Activated naive CD8-positive, alpha-beta T cell treated with anti-CD3 and anti-CD28 coated beads for 36 hours (primary cell): Measurements from ENCODE around the gene GIMAP8. TPM values are rescaled to one million over a fixed set of nuclear protein-coding genes. Genes with fewer than 3 reads are reported as not detected.
A peak's percentile ranks its signal among the peaks of the same experiment; 100 is the strongest.

Experiments
- DNase-seq: peaks from one replicate; pipeline ENCODE4 v3.0.0; 2021
- H3K27ac Mint-ChIP-seq: one replicate; pipeline ENCODE4 v1.8.0; 2022; ENCODE audit warnings: mild to moderate bottlenecking, moderate library complexity, mixed read lengths
- H3K27me3 Mint-ChIP-seq: one replicate; pipeline ENCODE4 v1.8.0; 2022; ENCODE audit warnings: mild to moderate bottlenecking, mixed read lengths
- H3K36me3 Mint-ChIP-seq: one replicate; pipeline ENCODE4 v1.8.0; 2021; ENCODE audit warnings: mild to moderate bottlenecking, mixed read lengths
- H3K4me1 Mint-ChIP-seq: one replicate; pipeline ENCODE4 v1.8.0; 2021; ENCODE audit warnings: mixed read lengths
- H3K4me3 Mint-ChIP-seq: one replicate; pipeline ENCODE4 v1.8.0; 2022; ENCODE audit warnings: mild to moderate bottlenecking, moderate library complexity, mixed read lengths
- H3K9me3 Mint-ChIP-seq: one replicate; pipeline ENCODE4 v1.8.0; 2022; ENCODE audit warnings: mixed read lengths
- total RNA-seq, 2 experiments: library from RNA; stranded (reverse); gene quantifications; one replicate each; pipeline ENCODE4 v1.2.3, GENCODE V29; 2021

GIMAP8 gene
- 10 to 100 TPM; 11.1 to 11.9 TPM for total RNA-seq

DNA sequence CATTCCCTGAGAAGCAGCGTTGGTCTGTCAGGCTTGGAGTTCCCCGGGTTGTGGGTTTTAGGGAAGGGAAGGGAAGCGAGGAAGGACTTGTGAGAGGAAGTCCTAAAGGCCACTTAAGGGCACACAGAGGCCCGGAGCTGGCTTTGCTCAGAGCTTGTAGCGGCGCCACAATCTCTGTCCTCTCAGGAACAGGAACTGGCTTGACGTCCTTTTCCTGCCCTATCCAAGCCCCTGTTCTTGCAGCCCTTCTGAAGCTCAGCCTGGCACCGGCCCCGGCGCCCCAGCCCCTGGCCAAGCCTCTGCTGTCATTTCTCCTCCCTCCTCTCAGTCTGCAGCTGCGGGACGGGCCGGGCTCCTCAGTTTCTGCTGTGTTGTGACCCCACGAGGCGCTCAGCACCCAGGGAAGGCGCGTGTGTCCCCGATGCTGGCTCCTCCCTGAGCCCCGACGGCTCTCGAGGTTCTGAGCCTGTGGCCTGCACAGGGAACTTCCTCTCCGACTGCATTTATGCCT is at the start of gene GIMAP8:
TSS of gene GIMAP8 (plus strand) at position 140 of the 511 bp plus-strand sequence. CDS start 16,069 bp downstream, outside the sequence.
- peak within 1 kb of the TSS; percentile 95 for H3K4me3 Mint-ChIP-seq
- DNase-seq, result peak; percentile 73
- H3K9me3 Mint-ChIP-seq, result peaks cover 3% of the 10 kb centered on the region
- peaks cover 29% of the 10 kb centered on the region for H3K36me3 Mint-ChIP-seq
- H3K4me1 Mint-ChIP-seq, result peaks cover 54% of the 10 kb centered on the region
- no peaks in the 10 kb centered on the region for H3K27me3 Mint-ChIP-seq
- peak within 1 kb of the TSS; percentile 97 for H3K27ac Mint-ChIP-seq

DNA sequence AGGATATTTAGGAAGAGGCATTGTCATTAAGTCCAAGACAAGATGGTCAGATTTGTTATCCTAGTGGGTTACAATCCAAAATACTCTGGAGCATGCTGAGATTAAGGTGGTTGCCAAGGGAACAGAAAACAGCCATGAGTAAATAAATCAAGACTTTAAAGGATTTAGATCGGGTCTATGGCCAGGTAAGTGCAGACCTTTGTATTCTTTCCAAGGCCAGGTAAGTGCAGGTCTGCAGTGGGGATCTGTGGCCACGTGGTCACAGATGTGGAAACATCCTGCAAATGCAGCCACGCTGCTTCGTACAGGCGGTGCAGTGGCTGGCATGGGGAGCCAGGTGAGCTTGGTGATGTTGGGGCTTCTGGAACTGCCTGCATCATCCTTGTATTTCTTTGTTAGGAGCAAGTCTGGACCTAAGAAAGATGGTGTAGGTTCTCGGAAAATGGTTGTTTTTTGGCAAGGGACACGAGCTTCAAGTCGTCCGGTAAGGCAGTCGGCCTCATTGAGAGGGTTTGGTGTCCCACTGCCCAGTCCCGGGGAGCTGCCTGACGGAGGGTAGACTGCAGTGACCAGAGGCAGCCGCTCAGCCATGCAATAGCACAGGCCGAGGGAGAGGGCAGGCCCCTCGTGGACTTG is 49.5 kb upstream of the GIMAP8 start:
- no peaks in the 10 kb centered on the region for H3K36me3 Mint-ChIP-seq
- DNase-seq, result no peak
- no peaks in the 10 kb centered on the region for H3K9me3 Mint-ChIP-seq
- no peak overlapping the region for H3K27ac Mint-ChIP-seq
- H3K4me1 Mint-ChIP-seq, result peaks cover 40% of the 10 kb centered on the region
- no peak overlapping the region for H3K4me3 Mint-ChIP-seq
- H3K27me3 Mint-ChIP-seq, result no peaks in the 10 kb centered on the region

DNA sequence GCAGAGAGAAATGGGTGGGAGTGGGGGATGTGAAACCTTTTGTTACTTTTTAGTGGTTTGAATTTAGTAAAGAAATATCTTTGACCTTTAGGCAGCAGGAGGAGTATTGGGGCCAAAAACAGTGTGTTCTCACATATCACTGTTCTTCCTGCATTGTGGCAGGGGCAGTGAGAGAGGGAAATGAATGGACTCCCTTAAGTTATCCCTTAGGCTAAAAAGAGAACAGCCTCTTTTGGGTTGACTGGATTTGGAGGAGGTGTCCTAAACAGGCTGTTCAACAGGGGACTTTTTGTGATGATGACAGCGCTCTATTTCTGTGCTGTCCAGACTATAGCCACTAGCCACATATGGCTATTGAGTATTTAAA is 49.0 kb upstream of the GIMAP8 start:
- Mint-ChIP-seq H3K4me3 (no peak overlapping the region), H3K27ac (no peak overlapping the region), H3K27me3 (no peaks in the 10 kb centered on the region), H3K36me3 (no peaks in the 10 kb centered on the region), H3K9me3 (no peaks in the 10 kb centered on the region), H3K4me1 (peaks cover 45% of the 10 kb centered on the region)
- DNase-seq, result no peak

DNA sequence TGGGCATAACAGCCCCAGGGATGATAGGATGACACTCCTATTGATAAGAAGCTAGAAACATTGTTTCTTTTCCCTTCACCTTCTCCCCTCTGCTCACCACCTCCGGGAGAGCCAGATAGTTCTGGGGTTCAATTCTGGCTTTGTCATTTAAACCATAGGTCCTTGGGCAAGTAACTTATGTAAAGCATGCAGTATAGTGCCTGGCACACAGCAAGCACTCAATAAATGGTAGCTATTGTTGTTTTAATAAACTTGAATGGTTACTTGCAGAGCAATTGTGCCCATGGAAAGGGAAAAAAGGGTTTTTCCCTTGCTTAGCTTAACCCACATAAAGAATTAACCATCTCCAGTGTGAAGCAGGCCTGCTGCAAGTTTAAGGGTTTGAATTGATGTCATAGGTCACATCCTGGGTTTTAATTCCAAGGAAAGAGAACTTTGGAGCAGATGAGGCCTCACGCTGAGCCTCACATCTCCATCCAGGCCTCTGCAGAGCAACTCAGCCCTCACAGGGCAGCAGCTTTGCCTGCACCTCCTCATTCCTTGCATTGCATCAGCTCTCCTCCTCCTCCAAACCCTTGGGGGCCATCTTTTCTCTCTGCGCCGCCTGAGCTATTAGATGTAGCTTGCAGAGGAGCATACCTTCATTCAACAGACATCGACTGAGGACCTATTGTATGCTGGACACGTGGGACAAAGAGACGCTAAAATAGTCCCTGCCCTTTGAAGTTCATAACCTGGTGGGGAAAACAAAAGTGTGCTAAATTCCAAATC is 48.4 kb upstream of the GIMAP8 start:
- Mint-ChIP-seq H3K27me3 (no peaks in the 10 kb centered on the region), H3K36me3 (peaks cover under 1% of the 10 kb centered on the region), H3K27ac (no peak overlapping the region), H3K4me1 (peaks cover 52% of the 10 kb centered on the region), H3K4me3 (no peak overlapping the region), H3K9me3 (no peaks in the 10 kb centered on the region)
- DNase-seq, result no peak

DNA sequence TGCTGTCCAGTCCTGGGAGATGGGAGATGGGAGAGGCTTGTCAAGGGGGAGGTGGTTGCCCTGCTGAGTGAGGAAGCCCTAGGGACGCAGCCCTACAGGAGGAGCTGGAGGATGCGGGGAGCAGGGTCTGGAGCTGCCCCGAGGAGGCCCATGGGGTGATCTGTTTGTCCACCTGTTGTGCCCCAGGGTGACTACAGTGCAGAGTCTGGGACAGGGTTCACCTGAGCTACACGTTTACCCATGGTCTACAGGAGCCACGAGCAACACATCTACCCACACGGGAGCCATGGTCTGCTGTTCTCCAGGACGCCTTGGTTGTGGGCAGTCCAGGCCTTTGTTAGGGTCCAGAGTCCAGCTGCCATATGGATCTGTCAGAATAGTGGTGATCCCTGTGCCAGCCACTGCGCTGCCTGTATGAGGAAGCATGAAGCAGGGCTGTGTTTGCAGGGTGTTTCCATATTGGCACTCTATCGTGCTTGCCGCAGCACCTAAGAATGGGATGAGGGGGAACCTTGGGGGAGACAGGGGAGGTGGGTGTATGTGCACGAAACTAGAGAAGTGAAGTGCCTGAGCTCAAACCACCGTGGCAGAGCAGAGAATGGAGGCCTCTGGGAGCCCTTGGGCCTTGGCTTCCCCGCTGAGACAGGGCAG is 47.6 kb upstream of the GIMAP8 start:
- no peaks in the 10 kb centered on the region for H3K27me3 Mint-ChIP-seq
- peaks cover 54% of the 10 kb centered on the region for H3K4me1 Mint-ChIP-seq
- no peak for DNase-seq
- peaks cover 3% of the 10 kb centered on the region for H3K36me3 Mint-ChIP-seq
- H3K4me3 Mint-ChIP-seq, result no peak overlapping the region
- no peak overlapping the region for H3K27ac Mint-ChIP-seq
- no peaks in the 10 kb centered on the region for H3K9me3 Mint-ChIP-seq

DNA sequence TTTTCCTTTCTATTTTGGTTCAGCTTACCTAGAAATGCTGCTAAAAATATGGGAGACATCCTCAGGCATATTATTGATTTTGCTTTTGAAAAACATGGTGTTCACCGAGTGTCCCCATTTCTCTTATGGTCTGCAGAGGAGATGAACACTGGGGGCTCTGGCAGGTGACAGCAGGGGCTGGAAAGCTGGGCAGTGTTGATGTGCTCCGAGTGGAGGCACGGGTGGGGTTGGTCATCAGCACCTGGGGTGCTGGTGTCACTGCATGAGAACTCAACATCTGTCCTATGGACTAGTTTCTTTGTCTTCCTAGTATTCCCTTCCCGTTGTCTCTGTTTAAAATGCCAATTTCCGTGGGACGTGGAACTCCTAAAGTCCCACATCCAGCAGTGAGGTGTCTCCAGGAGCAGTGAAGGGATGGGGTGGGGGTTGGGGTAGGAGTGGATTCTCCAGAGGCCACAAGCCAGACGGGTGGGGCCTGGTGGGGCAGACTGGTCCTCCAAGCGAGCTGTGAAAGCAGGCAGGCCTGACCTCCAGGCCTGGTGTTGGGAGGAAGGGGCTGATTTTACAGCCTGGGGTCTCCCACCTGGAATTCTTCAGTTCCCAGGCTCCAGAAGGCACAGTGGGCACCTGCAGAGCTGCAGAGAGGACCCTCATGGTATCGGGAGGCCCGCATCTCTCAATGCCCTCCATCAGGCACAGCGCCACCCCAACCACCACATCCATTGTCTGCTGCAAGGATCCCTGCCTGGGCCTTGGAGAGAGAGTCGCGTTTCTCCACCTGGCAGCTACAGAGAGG is 46.9 kb upstream of the GIMAP8 start:
- H3K9me3 Mint-ChIP-seq, result no peaks in the 10 kb centered on the region
- peaks cover 56% of the 10 kb centered on the region for H3K4me1 Mint-ChIP-seq
- H3K27ac Mint-ChIP-seq, result peak overlapping the region; percentile 87
- H3K36me3 Mint-ChIP-seq, result peaks cover 3% of the 10 kb centered on the region
- no peak for DNase-seq
- peak overlapping the region; percentile 84 for H3K4me3 Mint-ChIP-seq
- H3K27me3 Mint-ChIP-seq, result no peaks in the 10 kb centered on the region

DNA sequence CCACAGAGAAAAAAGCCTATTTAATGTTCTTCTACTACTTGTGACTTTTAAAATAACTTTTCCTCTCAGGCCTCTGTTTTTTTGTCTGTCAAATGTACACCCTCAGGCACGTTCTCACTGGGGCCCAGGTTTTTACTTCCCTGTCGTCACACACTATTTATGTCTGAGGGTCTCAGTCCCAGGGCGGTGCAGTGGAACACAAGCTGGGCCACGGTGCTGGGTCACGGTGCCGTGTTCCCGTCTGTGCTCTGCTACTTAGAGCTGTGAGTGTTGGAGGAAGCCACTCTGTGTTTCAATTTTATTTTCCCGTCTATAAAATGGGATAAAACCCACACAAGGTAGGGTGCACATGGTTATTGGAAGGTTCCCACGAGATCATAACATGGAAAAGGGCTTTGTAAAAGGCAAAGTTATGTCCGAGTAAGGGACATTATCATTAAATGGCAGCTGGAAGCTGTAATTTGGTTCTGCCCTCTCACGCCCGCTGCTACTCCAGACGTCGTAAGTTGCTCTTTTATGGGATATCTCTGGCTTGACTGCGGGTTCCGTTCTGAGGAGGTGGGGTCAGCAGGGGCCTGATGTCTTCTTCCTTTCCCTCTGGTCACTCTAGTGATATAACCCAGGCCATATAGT is 46.1 kb upstream of the GIMAP8 start:
- H3K27ac Mint-ChIP-seq, result peak overlapping the region; percentile 87
- H3K9me3 Mint-ChIP-seq, result no peaks in the 10 kb centered on the region
- H3K27me3 Mint-ChIP-seq, result no peaks in the 10 kb centered on the region
- peaks cover 60% of the 10 kb centered on the region for H3K4me1 Mint-ChIP-seq
- DNase-seq, result no peak
- peaks cover 6% of the 10 kb centered on the region for H3K36me3 Mint-ChIP-seq
- H3K4me3 Mint-ChIP-seq, result peak overlapping the region; percentile 84

DNA sequence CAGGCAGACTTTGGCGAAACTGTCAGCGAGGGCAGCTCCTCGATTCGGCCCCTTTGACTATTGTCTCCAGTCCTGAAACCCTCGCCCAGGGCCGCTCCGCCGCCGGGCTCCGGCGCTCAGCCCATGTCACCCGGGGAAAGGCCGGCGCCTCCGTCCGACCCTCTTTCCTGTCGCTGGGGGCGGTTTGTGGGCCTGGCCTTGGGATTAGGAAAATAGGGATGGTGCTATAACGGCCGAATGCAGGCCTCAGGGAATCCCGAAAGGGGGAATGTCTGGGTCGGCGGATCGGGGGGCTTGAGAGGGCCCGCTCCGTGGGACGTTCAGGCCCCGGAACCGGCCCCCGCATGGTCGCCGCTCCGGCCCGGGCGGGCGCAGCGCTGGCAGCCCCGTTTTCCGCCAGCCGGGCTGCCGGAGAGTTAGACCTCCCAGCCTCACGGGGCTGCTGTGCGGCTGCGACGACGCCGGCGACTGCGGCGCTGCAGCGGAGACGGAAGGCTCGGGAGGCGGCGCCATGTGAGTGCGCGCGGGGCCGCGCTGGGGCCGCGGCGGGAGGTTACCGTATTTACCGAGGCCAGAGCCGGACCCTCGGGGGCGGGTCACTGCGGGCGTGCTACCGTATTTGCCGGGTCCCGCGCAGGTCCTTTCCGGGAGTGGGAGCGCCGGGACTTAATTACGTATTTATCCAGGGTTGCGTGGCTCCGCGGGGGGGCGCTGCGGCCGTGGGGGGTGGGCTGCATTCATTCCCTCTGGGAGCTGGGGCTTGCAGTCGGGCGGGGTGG is 45.4 kb upstream of the GIMAP8 start:
- Mint-ChIP-seq H3K27me3 (no peaks in the 10 kb centered on the region), H3K4me1 (peaks cover 60% of the 10 kb centered on the region), H3K4me3 (peak overlapping the region; percentile 84), H3K9me3 (no peaks in the 10 kb centered on the region), H3K27ac (peak overlapping the region; percentile 90), H3K36me3 (peaks cover 6% of the 10 kb centered on the region)
- peak; percentile 85 for DNase-seq

DNA sequence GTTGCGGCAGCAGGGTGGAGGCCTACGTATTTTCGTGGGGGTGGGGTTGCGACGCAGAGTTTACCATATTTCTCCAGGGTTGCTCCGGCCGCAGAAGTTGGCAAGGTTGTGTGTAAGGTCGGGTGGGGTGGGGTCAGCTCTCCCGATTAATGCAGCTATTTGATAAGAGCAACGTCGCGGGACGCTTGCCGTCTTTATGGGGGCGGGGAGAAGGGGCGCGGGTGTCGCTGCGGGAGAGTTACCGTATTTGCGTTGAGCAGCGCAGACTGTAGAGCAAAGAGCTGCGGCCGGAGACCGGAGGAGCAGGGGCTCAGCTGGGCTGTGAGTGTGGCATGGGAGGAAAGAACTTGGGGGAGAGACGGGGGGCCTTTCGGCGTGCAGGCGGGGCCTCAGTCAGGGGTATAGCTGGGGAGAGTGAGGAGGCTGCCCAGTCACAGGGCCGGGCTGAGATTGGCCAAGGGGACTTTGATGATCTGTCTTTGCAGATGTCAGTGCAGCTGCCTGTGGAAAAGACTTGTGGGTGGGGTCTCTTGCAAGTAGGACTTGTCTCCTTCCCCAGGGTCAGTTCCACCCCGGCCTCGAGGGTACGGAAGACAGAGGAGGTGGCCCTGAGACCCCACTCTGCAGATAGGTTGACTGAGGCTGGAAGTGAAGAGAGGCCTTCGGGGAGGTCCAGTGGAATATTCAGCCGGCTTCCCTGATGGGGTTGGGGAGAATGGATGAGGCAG is 44.7 kb upstream of the GIMAP8 start:
- Mint-ChIP-seq H3K27ac (peak overlapping the region; percentile 90), H3K36me3 (peaks cover 6% of the 10 kb centered on the region), H3K9me3 (no peaks in the 10 kb centered on the region), H3K4me3 (peak overlapping the region; percentile 84), H3K27me3 (no peaks in the 10 kb centered on the region), H3K4me1 (peaks cover 54% of the 10 kb centered on the region)
- peak; percentile 44 for DNase-seq

DNA sequence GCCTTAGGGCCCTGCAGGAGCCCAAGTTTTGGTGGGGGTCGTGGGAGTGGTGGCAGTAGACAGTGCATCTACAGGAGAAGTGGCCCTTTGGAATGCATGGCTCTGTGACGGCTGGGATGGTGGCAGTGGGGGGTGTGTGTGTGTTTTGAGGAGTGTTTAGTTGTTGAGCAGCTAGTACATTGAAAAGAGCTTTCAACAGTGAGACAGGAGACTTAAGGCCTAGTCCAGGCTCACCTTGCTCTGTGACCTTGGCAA is 44.2 kb upstream of the GIMAP8 start:
- peak overlapping the region; percentile 84 for H3K4me3 Mint-ChIP-seq
- H3K27me3 Mint-ChIP-seq, result no peaks in the 10 kb centered on the region
- peaks cover 49% of the 10 kb centered on the region for H3K4me1 Mint-ChIP-seq
- H3K27ac Mint-ChIP-seq, result peak overlapping the region; percentile 90
- H3K9me3 Mint-ChIP-seq, result no peaks in the 10 kb centered on the region
- DNase-seq, result no peak
- peaks cover 6% of the 10 kb centered on the region for H3K36me3 Mint-ChIP-seq

DNA sequence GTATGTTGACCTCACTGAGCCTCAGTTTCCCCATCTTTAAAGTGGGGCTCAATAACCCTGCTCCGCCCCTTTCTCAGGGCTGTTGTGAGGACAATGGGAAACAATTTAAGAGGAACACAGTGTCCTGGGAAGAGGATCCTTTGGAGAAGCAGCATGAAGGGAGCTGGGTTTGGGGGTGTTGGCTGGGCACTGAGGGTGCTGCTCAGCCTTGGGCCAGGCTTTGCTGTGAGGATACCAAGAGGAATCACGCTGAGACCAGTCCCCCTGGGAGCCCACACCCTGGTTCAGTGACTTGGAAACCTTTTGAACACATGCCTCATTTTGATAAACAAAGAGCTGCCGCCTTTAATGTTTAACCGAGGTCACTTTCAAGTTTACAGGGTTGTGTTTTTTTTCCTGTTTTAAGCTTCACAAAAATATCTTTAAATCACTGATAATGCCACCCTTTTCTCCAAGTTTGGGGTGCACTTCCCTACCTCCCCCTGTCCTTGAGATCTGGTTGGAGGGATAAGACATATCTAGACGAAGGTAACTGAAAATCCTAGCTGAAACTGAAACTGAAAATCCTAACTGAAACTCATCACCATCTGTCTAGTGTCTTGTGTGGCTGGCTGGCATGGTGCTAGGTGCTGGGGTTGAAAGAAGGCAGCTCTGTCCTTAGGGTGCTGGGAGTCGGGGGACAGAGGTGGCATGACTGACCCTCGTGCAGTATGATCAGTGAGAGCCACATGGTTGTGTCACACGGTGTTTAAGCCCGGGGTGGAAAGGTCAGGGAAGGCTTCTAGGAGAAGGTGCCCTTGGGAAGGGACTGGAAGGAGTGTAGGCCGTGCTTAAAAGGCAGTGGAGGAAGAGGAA is 43.6 kb upstream of the GIMAP8 start:
- H3K27ac Mint-ChIP-seq, result peak overlapping the region; percentile 90
- H3K36me3 Mint-ChIP-seq, result peaks cover 6% of the 10 kb centered on the region
- no peaks in the 10 kb centered on the region for H3K27me3 Mint-ChIP-seq
- H3K4me1 Mint-ChIP-seq, result peaks cover 43% of the 10 kb centered on the region
- H3K4me3 Mint-ChIP-seq, result peak overlapping the region; percentile 84
- DNase-seq, result peak; percentile 51
- no peaks in the 10 kb centered on the region for H3K9me3 Mint-ChIP-seq

DNA sequence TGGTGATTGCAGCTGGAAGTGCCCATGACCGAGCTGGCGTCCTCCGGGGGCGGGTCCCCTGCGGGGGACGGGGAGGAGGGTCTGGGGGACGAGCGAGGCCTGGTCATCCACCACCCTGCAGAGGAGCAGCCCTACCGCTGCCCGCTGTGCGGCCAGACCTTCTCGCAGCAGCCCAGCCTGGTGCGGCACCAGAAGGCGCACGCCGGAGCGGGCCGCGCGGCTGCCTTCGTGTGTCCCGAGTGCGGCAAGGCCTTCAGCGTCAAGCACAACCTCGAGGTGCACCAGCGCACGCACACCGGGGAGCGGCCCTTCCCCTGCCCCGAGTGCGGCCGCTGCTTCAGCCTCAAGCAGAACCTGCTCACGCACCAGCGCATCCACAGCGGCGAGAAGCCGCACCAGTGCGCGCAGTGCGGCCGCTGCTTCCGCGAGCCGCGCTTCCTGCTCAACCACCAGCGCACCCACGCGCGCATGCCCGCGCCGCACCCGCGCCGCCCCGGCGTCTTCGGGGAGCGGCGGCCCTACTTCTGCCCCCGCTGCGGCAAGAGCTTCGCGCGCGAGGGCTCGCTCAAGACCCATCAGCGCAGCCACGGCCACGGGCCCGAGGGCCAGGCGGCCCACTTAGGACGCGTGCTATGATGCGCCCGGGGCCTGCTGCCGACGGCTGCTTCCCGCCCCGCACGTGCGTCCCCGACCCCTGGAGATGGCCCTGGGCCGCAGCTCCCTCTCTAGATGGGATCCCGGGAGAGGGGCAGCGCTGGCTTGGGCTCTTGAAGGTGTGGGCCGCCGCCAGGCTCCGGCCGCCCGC is 42.6 kb upstream of the GIMAP8 start:
- Mint-ChIP-seq H3K4me3 (no peak overlapping the region), H3K9me3 (no peaks in the 10 kb centered on the region), H3K27ac (no peak overlapping the region), H3K36me3 (peaks cover 6% of the 10 kb centered on the region), H3K27me3 (no peaks in the 10 kb centered on the region), H3K4me1 (peaks cover 38% of the 10 kb centered on the region)
- no peak for DNase-seq
